Lower lobe of right lung (tissue), 2 donors: ENCODE data around the gene PGAP2. TPM values are rescaled to one million over a fixed set of nuclear protein-coding genes. Genes with fewer than 3 reads are reported as not detected.

Experiments used
- ATAC-seq, 2 donors: fragments of 200-7000 bp; cut with Tn5 transposase; one replicate each; pipeline ENCODE4 v1.9.1; 2020 to 2022; ENCODE audit warnings: mild to moderate bottlenecking in 2 of 2, moderate library complexity in 2 of 2
- DNase-seq: peaks from one replicate; pipeline ENCODE4 v3.0.0-alpha.2; 2020
- H3K27ac ChIP-seq: fragments of 200-600 bp; one replicate; pipeline ENCODE4 v1.8.0; 2022
- H3K27me3 ChIP-seq: fragments of 200-600 bp; one replicate; pipeline ENCODE4 v1.8.0; 2022; ENCODE audit warnings: low read depth
- H3K36me3 ChIP-seq: fragments of 200-600 bp; one replicate; pipeline ENCODE4 v1.8.0; 2022; ENCODE audit warnings: mild to moderate bottlenecking
- H3K4me1 ChIP-seq: fragments of 200-600 bp; one replicate; pipeline ENCODE4 v1.8.0; 2022
- H3K4me3 ChIP-seq: fragments of 200-600 bp; one replicate; pipeline ENCODE4 v1.8.0; 2022; ENCODE audit warnings: mild to moderate bottlenecking
- H3K9me3 ChIP-seq: fragments of 200-600 bp; one replicate; pipeline ENCODE4 v1.8.0; 2022
- intact Hi-C: fragments of 100-400 bp; cut with DNase I; formaldehyde crosslinking; loops from one replicate; pipeline ENCODE4 v1.11.0; 2022
- total RNA-seq: library from RNA; stranded (reverse); fragmentation: NEBNext Ultra II Directional; extraction: Animal tissue kit (Norgen Biotek cat#: 25700); gene quantifications from one replicate; pipeline ENCODE4 v1.2.1, GENCODE V29; 2021
- TF ChIP-seq, protein P1 (sequence below): fragments of 200-600 bp; IDR thresholded peaks from one replicate; pipeline ENCODE4 v1.8.0; 2022; ENCODE audit warnings: antibody characterized with exemption, mild to moderate bottlenecking
- donor health status: DM: no; HTN: yes; CAD: no; lungs with severe emphysema.

PGAP2 gene
- total RNA-seq, 1 donor from 2014 or later, result 23.8 TPM

DNA sequence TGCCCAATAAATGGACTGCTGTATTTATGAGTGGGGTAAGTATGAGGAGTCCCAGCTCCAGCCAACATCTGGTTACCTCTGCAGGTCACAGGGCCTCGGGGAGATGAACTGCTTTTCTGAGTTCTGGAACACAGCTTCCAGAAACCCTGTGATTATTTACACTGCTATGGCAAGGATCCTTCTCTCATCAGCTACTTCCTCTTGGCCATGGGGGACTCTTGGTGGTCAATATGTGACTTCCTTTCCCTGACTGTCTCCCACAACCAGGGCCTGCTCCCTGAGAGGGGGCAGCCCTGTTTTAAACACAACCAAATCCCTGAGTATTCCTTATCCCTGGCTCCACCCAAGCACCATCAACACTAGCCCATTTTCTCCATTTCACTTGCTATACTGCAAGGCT, 22.4 kb downstream of the PGAP2 start:
- Histone ChIP-seq H3K36me3 (peaks cover 44% of the 10 kb centered on the region), H3K4me1 (peaks cover 59% of the 10 kb centered on the region), H3K4me3 (no peak overlapping the region), H3K27me3 (no peaks in the 10 kb centered on the region), H3K27ac (peak overlapping the region; percentile 44), H3K9me3 (no peaks in the 10 kb centered on the region)
- intact Hi-C loops, result no loop called here
- TF ChIP-seq, protein P1, sequence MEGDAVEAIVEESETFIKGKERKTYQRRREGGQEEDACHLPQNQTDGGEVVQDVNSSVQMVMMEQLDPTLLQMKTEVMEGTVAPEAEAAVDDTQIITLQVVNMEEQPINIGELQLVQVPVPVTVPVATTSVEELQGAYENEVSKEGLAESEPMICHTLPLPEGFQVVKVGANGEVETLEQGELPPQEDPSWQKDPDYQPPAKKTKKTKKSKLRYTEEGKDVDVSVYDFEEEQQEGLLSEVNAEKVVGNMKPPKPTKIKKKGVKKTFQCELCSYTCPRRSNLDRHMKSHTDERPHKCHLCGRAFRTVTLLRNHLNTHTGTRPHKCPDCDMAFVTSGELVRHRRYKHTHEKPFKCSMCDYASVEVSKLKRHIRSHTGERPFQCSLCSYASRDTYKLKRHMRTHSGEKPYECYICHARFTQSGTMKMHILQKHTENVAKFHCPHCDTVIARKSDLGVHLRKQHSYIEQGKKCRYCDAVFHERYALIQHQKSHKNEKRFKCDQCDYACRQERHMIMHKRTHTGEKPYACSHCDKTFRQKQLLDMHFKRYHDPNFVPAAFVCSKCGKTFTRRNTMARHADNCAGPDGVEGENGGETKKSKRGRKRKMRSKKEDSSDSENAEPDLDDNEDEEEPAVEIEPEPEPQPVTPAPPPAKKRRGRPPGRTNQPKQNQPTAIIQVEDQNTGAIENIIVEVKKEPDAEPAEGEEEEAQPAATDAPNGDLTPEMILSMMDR, result no peak
- ATAC-seq (no peak), DNase-seq (no peak)

GRCh38 chr11:3831378-3832239, 23.2 kb downstream of the PGAP2 start:
- peak; percentile 74 for DNase-seq
- ATAC-seq, result peak; percentile 69 to 70
- TF ChIP-seq, protein P1, result no peak
- H3K4me1 ChIP-seq, result peaks cover 67% of the 10 kb centered on the region
- no peak overlapping the region for H3K4me3 ChIP-seq
- H3K27me3 ChIP-seq, result no peaks in the 10 kb centered on the region
- intact Hi-C loops, result no loop called here
- H3K27ac ChIP-seq, result no peak overlapping the region
- no peaks in the 10 kb centered on the region for H3K9me3 ChIP-seq
- H3K36me3 ChIP-seq, result peaks cover 37% of the 10 kb centered on the region

DNA sequence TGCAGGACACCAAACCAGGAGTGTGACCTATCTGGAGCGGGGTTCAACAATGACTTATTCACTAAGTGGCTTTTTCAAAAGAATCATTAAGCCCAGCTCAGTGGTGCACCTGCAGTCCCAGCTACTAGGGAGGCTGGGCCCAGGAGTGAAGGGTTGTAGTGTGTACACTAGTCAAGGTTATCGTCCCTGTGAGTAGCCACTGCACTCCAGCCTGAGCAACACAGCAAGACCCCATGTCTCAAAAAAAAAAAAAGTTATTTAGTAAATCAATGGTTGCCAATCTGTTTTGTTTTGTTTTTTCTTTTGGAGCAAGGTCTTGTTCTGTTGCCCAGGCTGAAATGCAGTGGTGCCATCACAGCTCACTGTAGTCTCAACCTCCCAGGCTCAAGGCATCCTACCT, 24.5 kb downstream of the PGAP2 start:
- H3K27ac ChIP-seq, result peak overlapping the region; percentile 40

DNA sequence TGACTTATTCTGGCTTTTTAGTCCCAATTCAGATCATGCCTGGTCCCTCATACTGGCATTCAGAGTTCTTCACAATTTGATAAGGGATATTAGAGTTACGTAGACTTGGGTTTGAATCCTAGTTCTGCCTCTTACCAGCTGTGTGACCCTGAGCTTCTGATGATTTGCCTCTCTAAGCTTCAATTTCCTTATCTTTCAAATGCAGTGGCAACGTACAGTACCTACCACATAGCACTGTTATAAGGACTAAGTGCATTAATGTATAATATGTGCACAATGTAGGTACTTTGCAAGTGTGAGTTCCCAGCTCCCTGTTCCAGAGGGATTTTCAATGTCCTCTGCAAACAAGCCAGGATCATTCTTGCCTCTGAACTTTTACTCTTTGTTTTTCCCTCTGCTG, 25.1 kb downstream of the PGAP2 start:
- no peak for DNase-seq
- TF ChIP-seq, protein P1, result no peak
- Histone ChIP-seq H3K4me1 (peaks cover 86% of the 10 kb centered on the region), H3K27ac (peak overlapping the region; percentile 66), H3K27me3 (no peaks in the 10 kb centered on the region), H3K36me3 (peaks cover 21% of the 10 kb centered on the region), H3K9me3 (no peaks in the 10 kb centered on the region), H3K4me3 (no peak overlapping the region)
- intact Hi-C loops, result no loop called here
- ATAC-seq, result no peak

More for the DNA sequence above, 24.5 kb downstream of the PGAP2 start:
- no peak for ATAC-seq
- Histone ChIP-seq H3K4me3 (no peak overlapping the region), H3K9me3 (no peaks in the 10 kb centered on the region), H3K36me3 (peaks cover 25% of the 10 kb centered on the region), H3K4me1 (peaks cover 80% of the 10 kb centered on the region), H3K27me3 (no peaks in the 10 kb centered on the region)
- no peak for DNase-seq
- TF ChIP-seq, protein P1, result no peak
- intact Hi-C loops, result no loop called here

DNA sequence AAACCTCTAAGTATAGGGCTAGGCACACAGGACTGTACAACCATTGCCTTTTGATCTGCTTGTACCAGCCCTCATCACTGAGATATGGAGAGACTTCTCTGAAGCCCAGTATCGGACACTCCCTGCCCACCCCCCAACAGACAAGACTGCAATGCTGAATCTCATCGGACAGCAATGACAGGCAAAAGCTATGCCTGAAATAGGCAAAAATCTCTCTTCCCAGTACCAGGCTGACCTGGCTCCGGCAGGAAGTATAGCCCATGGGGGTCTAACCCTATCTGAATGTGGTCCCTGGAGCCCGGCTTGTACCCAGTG, 25.9 kb downstream of the PGAP2 start:
- peaks cover 93% of the 10 kb centered on the region for H3K4me1 ChIP-seq
- peak overlapping the region; percentile 66 for H3K27ac ChIP-seq
- intact Hi-C loops, result no loop called here
- TF ChIP-seq, protein P1, result no peak
- no peak for DNase-seq
- no peaks in the 10 kb centered on the region for H3K9me3 ChIP-seq
- H3K27me3 ChIP-seq, result no peaks in the 10 kb centered on the region
- ATAC-seq, result no peak
- peaks cover 19% of the 10 kb centered on the region for H3K36me3 ChIP-seq
- H3K4me3 ChIP-seq, result no peak overlapping the region
